NCI-H345 treated with DMSO at 0.1 percent for 48 hours (cell line): ENCODE results near the gene CCR5AS.
"Not testable (repeated sequence)": the region's sequence is repeated elsewhere in the genome, so short reads cannot be mapped to it uniquely, and the experiment has no call there.

ENCODE experiments used
- DNase-seq: peaks from one replicate; lab custom pipeline; 2025; ENCODE audit not compliant: unreplicated experiment; lab: John Stamatoyannopoulos, UW

Gene CCR5AS

GRCh38 chr3:46358466-46358865 is 48.4 kb downstream of the CCR5AS start:
- no peak for DNase-seq

GRCh38 chr3:46356909-46357308 is 50.0 kb downstream of the CCR5AS start:
- DNase-seq, result no peak

- DNase-seq, result no peak
These were observed 50.6 kb downstream of the CCR5AS start for GRCh38 chr3:46356276-46356675.

- DNase-seq, result no peak
These were observed 51.9 kb downstream of the CCR5AS start for GRCh38 chr3:46354984-46355383.

GRCh38 chr3:46354478-46354877 is 52.4 kb downstream of the CCR5AS start:
- no peak for DNase-seq

GRCh38 chr3:46353647-46354410 is 53.0 kb downstream of the CCR5AS start, which contains the start of gene CCR2:
CCR2 (plus strand) TSS chr3:46354111; CDS start chr3:46357528, 3,417 bp downstream.
- DNase-seq, result no peak

GRCh38 chr3:46353090-46353489 is 53.8 kb downstream of the CCR5AS start:
- no peak for DNase-seq

- no peak for DNase-seq
These were observed 55.2 kb downstream of the CCR5AS start for GRCh38 chr3:46351646-46352045.

- no peak for DNase-seq
These were observed 56.7 kb downstream of the CCR5AS start for GRCh38 chr3:46350262-46350565.

- no peak for DNase-seq
These were observed 57.2 kb downstream of the CCR5AS start for GRCh38 chr3:46349484-46350261.

GRCh38 chr3:46348823-46349482 is 57.9 kb downstream of the CCR5AS start:
- no peak for DNase-seq

GRCh38 chr3:46344476-46344875 is 62.4 kb downstream of the CCR5AS start:
- DNase-seq, result no peak

- no peak for DNase-seq
These were observed 68.0 kb downstream of the CCR5AS start for GRCh38 chr3:46338840-46339239.

- no peak for DNase-seq
These were observed 69.0 kb downstream of the CCR5AS start for GRCh38 chr3:46337911-46338310.

GRCh38 chr3:46335541-46335940 is 71.3 kb downstream of the CCR5AS start:
- no peak for DNase-seq

GRCh38 chr3:46334741-46335478 is 72.0 kb downstream of the CCR5AS start:
- no peak for DNase-seq

GRCh38 chr3:46330676-46331075 is 76.2 kb downstream of the CCR5AS start:
- not testable (repeated sequence) for DNase-seq

- DNase-seq, result no peak
These were observed 81.1 kb downstream of the CCR5AS start for GRCh38 chr3:46325645-46326300.

GRCh38 chr3:46324036-46324435 is 82.8 kb downstream of the CCR5AS start:
- DNase-seq, result no peak

GRCh38 chr3:46321461-46322104 is 85.3 kb downstream of the CCR5AS start:
- no peak for DNase-seq
